ENCODE measurements around the gene MCCC2.

DNA sequence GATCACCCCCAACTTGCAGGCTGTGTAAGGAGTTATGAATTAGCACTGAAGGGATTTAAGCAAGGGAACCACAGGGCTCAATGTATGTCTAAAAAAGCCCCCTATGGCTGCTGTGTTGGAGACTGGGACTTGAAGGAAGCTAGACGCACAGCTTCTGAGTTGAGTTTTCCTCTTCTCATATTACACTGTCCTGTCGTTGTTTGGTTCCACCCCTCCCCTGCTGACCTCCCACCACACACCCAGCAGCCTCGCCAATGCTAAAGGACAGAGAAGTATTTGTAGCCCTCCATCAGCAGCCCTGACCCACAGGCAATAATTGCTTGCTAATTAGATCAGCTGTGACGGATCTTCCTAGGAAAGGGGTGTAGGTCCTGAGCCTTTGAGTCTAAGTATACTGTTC lies 116.8 kb downstream of the MCCC2 start:
- TF ChIP-seq CEBPB (IDR thresholded peaks at IDR 0.05) (no peak), EP300 (IDR thresholded peaks at IDR 0.05) (no peak), SMC3 (IDR thresholded peaks at IDR 0.05) (no peak), BHLHE40 (IDR thresholded peaks at IDR 0.05; ENCODE audit: low read depth, low read length) (no peak), KDM1A (IDR thresholded peaks at IDR 0.05; ENCODE audit: low read depth) (no peak)
- TF ChIP-seq, protein P1, sequence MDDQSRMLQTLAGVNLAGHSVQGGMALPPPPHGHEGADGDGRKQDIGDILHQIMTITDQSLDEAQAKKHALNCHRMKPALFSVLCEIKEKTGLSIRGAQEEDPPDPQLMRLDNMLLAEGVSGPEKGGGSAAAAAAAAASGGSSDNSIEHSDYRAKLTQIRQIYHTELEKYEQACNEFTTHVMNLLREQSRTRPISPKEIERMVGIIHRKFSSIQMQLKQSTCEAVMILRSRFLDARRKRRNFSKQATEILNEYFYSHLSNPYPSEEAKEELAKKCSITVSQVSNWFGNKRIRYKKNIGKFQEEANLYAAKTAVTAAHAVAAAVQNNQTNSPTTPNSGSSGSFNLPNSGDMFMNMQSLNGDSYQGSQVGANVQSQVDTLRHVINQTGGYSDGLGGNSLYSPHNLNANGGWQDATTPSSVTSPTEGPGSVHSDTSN (IDR thresholded peaks at IDR 0.05) = no peak
- TF ChIP-seq, protein P2, sequence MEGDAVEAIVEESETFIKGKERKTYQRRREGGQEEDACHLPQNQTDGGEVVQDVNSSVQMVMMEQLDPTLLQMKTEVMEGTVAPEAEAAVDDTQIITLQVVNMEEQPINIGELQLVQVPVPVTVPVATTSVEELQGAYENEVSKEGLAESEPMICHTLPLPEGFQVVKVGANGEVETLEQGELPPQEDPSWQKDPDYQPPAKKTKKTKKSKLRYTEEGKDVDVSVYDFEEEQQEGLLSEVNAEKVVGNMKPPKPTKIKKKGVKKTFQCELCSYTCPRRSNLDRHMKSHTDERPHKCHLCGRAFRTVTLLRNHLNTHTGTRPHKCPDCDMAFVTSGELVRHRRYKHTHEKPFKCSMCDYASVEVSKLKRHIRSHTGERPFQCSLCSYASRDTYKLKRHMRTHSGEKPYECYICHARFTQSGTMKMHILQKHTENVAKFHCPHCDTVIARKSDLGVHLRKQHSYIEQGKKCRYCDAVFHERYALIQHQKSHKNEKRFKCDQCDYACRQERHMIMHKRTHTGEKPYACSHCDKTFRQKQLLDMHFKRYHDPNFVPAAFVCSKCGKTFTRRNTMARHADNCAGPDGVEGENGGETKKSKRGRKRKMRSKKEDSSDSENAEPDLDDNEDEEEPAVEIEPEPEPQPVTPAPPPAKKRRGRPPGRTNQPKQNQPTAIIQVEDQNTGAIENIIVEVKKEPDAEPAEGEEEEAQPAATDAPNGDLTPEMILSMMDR (IDR thresholded peaks at IDR 0.05) = no peak
- TF ChIP-seq, protein P3, sequence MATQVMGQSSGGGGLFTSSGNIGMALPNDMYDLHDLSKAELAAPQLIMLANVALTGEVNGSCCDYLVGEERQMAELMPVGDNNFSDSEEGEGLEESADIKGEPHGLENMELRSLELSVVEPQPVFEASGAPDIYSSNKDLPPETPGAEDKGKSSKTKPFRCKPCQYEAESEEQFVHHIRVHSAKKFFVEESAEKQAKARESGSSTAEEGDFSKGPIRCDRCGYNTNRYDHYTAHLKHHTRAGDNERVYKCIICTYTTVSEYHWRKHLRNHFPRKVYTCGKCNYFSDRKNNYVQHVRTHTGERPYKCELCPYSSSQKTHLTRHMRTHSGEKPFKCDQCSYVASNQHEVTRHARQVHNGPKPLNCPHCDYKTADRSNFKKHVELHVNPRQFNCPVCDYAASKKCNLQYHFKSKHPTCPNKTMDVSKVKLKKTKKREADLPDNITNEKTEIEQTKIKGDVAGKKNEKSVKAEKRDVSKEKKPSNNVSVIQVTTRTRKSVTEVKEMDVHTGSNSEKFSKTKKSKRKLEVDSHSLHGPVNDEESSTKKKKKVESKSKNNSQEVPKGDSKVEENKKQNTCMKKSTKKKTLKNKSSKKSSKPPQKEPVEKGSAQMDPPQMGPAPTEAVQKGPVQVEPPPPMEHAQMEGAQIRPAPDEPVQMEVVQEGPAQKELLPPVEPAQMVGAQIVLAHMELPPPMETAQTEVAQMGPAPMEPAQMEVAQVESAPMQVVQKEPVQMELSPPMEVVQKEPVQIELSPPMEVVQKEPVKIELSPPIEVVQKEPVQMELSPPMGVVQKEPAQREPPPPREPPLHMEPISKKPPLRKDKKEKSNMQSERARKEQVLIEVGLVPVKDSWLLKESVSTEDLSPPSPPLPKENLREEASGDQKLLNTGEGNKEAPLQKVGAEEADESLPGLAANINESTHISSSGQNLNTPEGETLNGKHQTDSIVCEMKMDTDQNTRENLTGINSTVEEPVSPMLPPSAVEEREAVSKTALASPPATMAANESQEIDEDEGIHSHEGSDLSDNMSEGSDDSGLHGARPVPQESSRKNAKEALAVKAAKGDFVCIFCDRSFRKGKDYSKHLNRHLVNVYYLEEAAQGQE (IDR thresholded peaks at IDR 0.05) = no peak
- TF ChIP-seq, protein P4, sequence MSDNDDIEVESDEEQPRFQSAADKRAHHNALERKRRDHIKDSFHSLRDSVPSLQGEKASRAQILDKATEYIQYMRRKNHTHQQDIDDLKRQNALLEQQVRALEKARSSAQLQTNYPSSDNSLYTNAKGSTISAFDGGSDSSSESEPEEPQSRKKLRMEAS (IDR thresholded peaks at IDR 0.05) = no peak
